GM12878 (cell line): ENCODE measurements around the gene GAPDHS.

ENCODE experiments used
- PKNOX1 ChIP-seq: fragments of 450-650 bp; IDR thresholded peaks from 2 replicates; pipeline ENCODE4 v1.6.1; 2016; ENCODE audit warnings: mild to moderate bottlenecking
- POLR2A ChIP-seq: IDR thresholded peaks from 2 replicates; pipeline ENCODE4 v1.6.1; 2011; ENCODE audit warnings: low read depth, mild to moderate bottlenecking, low read length
- SMAD5 ChIP-seq: IDR thresholded peaks from 2 replicates; pipeline ENCODE4 v1.6.1; 2016; ENCODE audit warnings: antibody characterized with exemption, low read depth

GRCh38 chr19:35549174-35549788 lies 16.0 kb downstream of the GAPDHS start:
- TF ChIP-seq POLR2A = no peak
- TF ChIP-seq PKNOX1 = no peak
- TF ChIP-seq SMAD5 = no peak
